ENCODE data around the gene DIS3.
A peak's percentile ranks its signal among the peaks of the same experiment; 100 is the strongest.
"Not testable (repeated sequence)": the region's sequence is repeated elsewhere in the genome, so short reads cannot be mapped to it uniquely, and the experiment has no call there.

DIS3 gene

GRCh38 chr13:72740015-72740414 is 41.7 kb downstream of the DIS3 start:
- no peak for DNase-seq (ENCODE audit: low spot score)

- DNase-seq (ENCODE audit: low spot score) = no peak
These were observed 44.7 kb downstream of the DIS3 start for GRCh38 chr13:72737033-72737432.

- no peak for DNase-seq (ENCODE audit: low spot score)
These were observed 53.5 kb downstream of the DIS3 start for GRCh38 chr13:72728290-72728605.

GRCh38 chr13:72727417-72728289 is 54.0 kb downstream of the DIS3 start, which contains the start of the genes BORA and MZT1:
Gene BORA (plus strand): TSS chr13:72727923. CDS start chr13:72728941, 1,018 bp downstream.
Gene MZT1 (minus strand): TSS chr13:72727629. CDS start chr13:72727602, 27 bp downstream.
- DNase-seq (ENCODE audit: low spot score) = peak; percentile 94

GRCh38 chr13:72726726-72727416 is 54.8 kb downstream of the DIS3 start:
- peak; percentile 41 for DNase-seq (ENCODE audit: low spot score)

- DNase-seq (ENCODE audit: low spot score) = not testable (repeated sequence)
These were observed 55.5 kb downstream of the DIS3 start for GRCh38 chr13:72726185-72726584.

GRCh38 chr13:72716776-72717175 is 64.9 kb downstream of the DIS3 start:
- DNase-seq (ENCODE audit: low spot score) = no peak
